HG02885 (cell line): ENCODE measurements around the gene ZNF878.
A peak's percentile ranks its signal among the peaks of the same experiment; 100 is the strongest.
"Not testable (repeated sequence)": the region's sequence is repeated elsewhere in the genome, so short reads cannot be mapped to it uniquely, and the experiment has no call there.

Source experiments
- ATAC-seq: cut with Tn5 transposase; IDR thresholded peaks from one replicate; pipeline ENCODE4 v1.9.1; 2021; ENCODE audit warnings: mild to moderate bottlenecking; ENCODE audit not compliant: unreplicated experiment, poor library complexity

The ZNF878 gene

DNA sequence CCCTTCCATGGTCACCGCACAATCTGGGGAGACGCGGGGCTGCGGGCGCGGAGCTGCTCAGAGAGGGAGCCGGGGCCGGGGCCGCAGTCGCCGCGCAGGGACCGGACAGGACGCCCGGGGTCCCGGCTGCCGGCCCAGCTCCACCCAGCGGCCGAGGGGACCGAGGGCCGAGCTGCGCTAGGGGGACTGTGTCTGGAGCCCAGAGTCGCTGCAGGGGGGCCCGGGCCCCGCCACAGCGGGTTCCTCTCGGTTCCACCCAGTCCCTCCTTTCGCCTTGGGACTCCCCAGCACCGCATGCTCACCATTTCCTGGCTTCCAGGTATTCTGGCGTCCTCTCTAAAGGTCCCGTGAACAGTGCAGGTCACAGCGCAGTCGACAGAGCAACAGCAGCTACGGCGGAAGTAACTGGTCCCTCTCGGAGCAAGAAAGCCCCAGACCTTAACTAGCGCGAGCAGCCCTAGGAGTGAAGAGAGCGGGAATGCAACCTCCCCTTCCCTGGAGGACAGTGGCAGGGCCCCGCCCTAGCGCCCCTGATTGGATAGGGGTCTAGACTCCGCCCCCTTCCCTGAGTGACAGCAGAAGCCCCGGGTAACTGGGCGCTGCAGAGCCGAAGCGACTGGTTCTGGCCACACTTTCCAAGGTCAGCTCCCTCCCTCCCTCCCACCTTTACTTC, at the start of gene ZNF878:
Gene ZNF878 (minus strand): TSS at position 465 of the 673 bp plus-strand sequence. CDS start 160 bp downstream, at position 305.
- peak; percentile 48 for ATAC-seq

DNA sequence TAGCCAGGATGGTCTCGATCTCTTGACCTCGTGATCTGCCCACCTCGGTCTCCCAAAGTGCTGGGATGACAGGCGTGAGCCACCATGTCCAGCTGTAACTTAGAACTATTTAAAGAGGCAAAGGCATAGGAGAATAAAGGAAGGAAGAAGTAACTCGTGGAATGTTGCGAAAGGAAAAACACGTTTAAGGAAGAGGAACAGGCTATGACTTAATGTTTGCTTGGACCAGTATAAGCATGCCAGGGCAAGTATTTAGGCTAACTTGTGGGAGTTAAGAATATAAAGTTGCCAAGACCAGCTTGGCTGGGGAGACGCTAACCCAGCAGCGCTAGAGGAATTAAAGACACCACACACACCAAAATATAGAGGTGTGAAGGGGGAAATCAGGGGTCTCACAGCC, 45.3 kb upstream of the ZNF878 start:
- no peak for ATAC-seq

DNA sequence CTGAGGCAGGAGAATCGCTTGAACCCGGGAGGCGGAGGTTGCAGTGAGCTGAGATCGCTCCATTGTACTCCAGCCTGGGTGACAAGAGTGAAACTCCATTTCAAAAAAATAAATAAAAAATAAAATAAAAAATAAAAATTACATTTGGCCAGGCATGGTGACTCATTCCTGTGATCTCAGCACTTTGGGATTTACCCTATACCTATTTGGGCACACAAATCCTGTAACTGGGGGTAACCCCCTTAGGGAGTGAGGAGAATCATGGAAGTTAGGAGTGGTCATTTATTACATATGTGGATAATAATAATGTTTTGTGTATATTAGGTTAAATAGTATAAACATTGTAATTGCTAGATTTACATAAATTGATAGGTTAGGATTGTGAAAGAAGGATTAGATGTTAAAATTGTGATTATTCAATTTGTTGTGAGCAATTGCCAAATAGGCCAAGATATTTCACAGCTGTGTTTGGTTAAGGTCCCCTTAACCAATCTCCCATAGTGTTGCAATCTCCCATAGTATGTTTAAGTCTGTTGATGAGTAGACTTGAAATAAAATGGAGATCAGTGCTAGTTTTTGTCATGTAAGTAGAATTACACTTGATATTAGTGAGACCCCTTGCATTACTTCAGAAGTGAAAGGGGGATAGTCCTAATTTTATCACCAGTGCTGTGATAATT, 42.5 kb upstream of the ZNF878 start:
- ATAC-seq: no peak

GRCh38 chr19:12093777-12094176, 41.0 kb upstream of the ZNF878 start:
- no peak for ATAC-seq

- no peak for ATAC-seq
Observed at GRCh38 chr19:12092956-12093355, 40.2 kb upstream of the ZNF878 start.

DNA sequence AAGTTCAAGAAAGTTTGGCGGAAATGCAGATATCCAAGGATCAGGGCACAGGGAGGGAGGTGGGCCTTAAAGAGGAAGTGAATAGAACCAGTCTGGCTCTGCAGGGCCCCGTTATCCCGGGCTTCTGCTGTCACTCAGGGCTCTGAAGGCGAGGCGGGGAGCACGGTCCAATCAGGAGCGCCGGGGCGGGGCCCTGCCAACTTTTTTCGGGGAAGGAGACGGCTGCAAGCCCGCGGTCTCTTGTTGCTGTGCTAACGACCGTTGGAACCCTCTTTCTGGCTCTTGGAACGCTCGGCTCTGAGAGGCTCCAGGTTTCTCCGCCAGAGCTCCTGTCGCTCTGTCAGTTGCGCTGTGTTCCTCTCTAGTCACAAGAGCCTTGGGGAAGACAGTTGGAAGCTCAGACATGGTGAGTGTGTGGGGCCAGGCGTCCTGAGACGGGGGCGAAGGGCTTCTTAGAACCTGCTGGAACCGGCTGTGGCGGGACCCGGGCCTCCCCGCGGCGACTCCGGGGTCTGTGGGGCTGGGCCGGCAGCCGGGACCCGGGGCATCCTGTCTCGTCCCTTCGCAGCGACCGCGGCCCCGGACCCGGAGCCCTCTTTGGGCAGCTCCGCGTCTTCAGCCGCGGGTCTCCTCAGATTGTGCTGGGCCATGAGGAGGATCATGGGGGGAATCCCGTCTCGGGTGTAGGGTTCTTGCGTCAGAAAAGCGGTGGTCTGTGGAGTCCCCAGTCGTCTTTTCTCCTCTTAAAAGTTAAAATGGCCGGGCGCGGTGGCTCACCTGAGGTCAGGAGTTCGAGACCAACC, 39.5 kb upstream of the ZNF878 start:
- ATAC-seq: no peak

DNA sequence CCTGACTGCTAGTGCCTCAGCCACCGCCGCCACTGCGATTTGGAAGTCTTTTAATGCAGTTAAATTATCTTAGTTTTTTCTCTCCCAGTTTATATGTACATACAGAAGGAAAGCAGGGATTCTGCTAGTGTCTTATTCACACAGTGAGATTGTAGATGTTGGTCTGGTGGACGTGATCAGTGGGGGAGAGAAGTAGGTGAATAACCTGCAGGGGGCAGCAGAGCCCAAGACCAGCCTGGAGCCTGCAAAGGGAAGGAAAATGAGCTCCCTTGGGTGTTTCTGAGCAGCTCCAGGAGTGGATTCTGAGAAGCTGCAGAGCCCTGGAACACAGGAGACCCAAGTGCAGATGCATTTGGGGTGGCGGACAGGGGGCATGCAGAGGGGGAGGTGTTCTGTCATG, 38.0 kb upstream of the ZNF878 start:
- ATAC-seq: no peak

- ATAC-seq: no peak
Observed at GRCh38 chr19:12085074-12085818, 32.5 kb upstream of the ZNF878 start.

GRCh38 chr19:12083336-12083735, 30.6 kb upstream of the ZNF878 start:
- ATAC-seq: not testable (repeated sequence)

- no peak for ATAC-seq
Observed at GRCh38 chr19:12077375-12077774, 24.6 kb upstream of the ZNF878 start.

- ATAC-seq: not testable (repeated sequence)
Observed at GRCh38 chr19:12076331-12076730, 23.6 kb upstream of the ZNF878 start.

GRCh38 chr19:12075538-12076139, 22.9 kb upstream of the ZNF878 start:
- no peak for ATAC-seq

- ATAC-seq: peak; percentile 64
Observed at GRCh38 chr19:12064590-12065538, 12.1 kb upstream of the ZNF878 start, which contains the start of gene ZNF844. TSS of gene ZNF844 (plus strand) at chr19:12064731. CDS start at chr19:12064874, 143 bp downstream.

GRCh38 chr19:12055784-12056183, 3.0 kb upstream of the ZNF878 start:
- no peak for ATAC-seq

GRCh38 chr19:12052091-12052496, 667 bp downstream of the ZNF878 start:
- no peak for ATAC-seq

- no peak for ATAC-seq
Observed at GRCh38 chr19:12047868-12048267, 4.9 kb downstream of the ZNF878 start.

DNA sequence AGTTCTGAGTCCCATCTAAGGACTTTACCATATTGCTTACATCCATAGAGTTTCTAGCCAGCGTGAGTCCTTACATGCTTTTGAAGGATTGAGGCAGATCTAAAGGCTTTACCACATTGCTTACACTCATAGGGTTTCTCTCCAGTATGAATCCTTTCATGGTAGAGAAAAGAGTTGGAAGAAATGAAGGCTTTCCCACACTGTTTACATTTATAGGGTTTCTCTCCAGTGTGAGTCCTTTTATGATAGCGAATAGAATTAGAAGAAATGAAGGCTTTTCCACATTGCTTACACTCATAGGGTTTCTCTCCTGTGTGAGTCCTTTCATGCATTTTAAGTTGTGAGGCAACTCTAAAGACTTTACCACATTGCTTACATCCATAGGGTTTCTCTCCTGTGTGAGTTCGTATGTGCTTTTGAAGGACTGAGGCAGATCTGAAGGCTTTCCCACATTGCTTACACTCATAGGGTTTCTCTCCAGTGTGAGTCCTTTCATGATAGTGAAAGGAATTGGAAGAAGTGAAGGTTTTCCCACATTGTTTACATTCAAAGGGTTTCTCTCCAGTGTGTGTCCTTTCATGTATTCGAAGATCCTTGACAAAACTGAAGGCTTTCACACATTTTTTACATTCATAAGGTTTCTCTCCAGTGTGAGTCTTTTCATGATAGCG, 8.9 kb downstream of the ZNF878 start:
- ATAC-seq: no peak

GRCh38 chr19:12042893-12043292, 9.9 kb downstream of the ZNF878 start:
- no peak for ATAC-seq
